Measurements from ENCODE around the gene ZNF497.
A peak's percentile ranks its signal among the peaks of the same experiment; 100 is the strongest.
"Not testable (repeated sequence)": the region's sequence is repeated elsewhere in the genome, so short reads cannot be mapped to it uniquely, and the experiment has no call there.

The ZNF497 gene

DNA sequence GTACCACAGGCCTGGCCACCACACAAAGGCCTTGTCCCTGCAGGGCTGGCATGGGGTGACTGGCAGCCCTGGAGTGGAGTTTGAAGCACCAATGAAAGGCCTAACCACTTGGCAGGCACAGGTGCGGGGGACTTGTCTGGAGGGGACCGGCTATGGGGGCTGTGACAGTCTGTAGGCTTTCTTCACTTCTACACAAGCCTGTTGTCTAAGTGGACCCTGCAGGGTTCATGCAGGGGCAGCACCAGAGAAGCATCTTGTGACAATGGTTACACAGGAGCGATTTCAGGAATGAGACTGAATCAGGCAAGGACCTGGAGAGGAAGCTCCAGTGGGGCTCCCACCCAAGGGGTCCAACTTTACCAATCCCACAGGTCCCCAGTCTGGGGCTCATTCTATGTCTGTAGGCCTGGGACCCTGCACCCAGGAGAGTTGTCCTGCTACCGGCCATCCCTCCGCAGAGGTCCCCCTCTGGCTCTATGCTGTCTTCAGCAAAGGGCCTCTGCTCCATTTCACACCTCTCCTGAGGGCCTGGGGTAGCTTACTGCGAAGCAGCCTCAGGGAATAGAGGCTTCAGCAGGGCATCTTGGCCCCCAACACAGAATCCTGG is 20.5 kb upstream of the ZNF497 start:
- DNase-seq (ENCODE audit: extremely low read depth, low read depth), result no peak
- TF ChIP-seq CTCF (IDR thresholded peaks at IDR 0.05; ENCODE audit: low read depth, low read length), result no peak

- TF ChIP-seq CTCF (IDR thresholded peaks at IDR 0.05; ENCODE audit: low read depth, low read length), result no peak
- no peak for DNase-seq (ENCODE audit: extremely low read depth, low read depth)
These were observed 19.1 kb upstream of the ZNF497 start for GRCh38 chr19:58381460-58382212.

- peak; percentile 100 for DNase-seq (ENCODE audit: extremely low read depth, low read depth)
- TF ChIP-seq CTCF (IDR thresholded peaks at IDR 0.05; ENCODE audit: low read depth, low read length), result no peak
These were observed 18.3 kb upstream of the ZNF497 start, which contains the start of gene ZNF837 for GRCh38 chr19:58380662-58381459. Gene ZNF837, minus strand, starts transcription at chr19:58381030. Its CDS starts 11,698 bp downstream, at chr19:58369332.

DNA sequence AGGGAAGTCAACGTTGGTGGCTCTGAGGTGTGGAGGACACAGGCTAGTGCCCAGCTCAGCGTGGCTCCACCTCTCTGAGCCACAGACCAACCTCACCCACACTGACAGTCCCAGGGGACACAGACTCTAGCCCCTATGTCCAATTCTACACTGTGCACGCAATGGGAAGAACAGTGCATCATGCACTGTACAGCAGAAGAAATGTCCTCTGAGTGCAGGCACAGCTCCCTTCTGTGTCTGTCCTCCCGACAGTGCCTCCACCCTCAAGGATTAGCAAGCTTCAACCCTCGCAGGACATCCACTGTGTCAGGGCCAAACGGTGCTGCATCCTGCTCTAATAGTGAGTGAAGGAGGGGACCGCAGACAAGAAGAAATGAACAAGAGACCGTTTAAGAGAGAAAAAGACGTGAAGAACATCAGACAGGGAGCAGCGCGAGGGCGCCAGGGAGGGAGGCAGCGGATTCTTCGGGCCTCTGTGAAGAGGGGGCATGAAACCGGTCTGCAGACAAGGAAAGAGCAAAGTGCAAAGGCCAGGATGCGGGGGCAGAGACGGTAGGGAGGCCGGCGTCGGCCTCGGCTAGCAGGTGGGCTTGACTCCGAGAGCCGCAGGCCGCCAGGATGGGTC is 17.6 kb upstream of the ZNF497 start:
- TF ChIP-seq CTCF (IDR thresholded peaks at IDR 0.05; ENCODE audit: low read depth, low read length), result no peak
- DNase-seq (ENCODE audit: extremely low read depth, low read depth), result no peak

DNA sequence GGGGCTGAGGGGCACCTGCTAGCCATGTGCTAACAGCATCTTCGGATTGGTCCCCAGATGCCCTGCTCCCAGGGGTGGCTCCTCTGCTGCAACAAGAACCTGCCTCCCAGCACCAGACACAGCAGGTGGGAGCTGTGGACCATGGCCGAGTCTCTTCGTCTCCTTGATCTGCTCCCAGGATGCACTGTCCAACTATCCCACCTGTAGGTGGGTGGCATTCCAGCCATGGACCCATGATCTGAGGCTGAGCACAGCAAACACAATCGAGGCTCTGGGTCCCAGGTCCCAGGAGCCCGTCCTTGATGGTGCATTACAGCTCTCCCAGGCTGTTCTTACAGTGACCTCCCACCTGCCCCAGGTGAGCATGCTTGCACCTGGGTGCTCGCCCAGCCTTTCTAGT is 16.7 kb upstream of the ZNF497 start:
- DNase-seq (ENCODE audit: extremely low read depth, low read depth), result no peak
- TF ChIP-seq CTCF (IDR thresholded peaks at IDR 0.05; ENCODE audit: low read depth, low read length), result no peak

DNA sequence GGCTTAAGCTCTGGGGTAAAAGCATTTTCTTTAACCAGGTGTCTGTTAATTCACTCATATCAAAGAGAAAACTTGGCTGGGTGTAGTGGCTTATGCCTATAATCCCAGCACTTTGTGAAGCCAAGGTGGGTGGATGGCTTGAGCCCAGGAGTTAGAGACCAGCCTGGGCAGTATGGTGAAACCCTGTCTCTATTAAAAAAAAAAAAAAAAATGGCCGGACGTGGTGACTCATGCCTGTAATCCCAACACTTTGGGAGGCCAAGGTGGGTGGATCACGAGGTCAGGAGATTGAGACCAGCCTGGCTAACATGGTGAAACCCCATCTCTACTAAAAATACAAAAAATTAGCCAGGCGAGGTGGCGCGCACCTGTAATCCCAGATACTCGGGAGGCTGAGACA is 14.2 kb upstream of the ZNF497 start:
- DNase-seq (ENCODE audit: extremely low read depth, low read depth), result not testable (repeated sequence)

DNA sequence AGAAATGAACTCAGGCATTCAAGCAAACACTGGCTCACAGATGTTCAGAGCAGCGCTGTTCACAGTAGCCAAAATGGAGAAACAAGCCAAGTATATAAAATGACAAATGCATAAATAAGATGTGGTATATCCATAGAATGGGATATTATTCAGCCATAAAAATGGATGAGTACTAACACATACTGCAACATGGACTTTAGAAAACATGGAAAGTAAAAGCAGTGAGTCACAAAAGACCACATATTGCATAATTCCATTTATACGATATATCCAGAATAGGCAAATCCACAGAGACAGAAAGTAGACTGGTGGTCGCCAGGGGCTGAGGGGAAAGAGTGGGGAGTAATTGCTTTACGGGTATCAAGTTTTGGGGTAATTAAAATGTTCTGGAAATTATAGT is 11.6 kb upstream of the ZNF497 start:
- DNase-seq (ENCODE audit: extremely low read depth, low read depth), result no peak
- TF ChIP-seq CTCF (IDR thresholded peaks at IDR 0.05; ENCODE audit: low read depth, low read length), result no peak
